Mammary epithelial cell (primary cell): Measurements from ENCODE around the gene EDDM13.

Experiments
- EZH2 ChIP-seq: IDR thresholded peaks from 2 replicates; pipeline ENCODE4 v1.6.1; 2012; ENCODE audit warnings: low read length, inconsistent platforms, borderline replicate concordance
- TF ChIP-seq, protein P1 (sequence below), 2 donors: IDR thresholded peaks in 1 of 2; conservative IDR thresholded peaks in 1 of 2; 2 replicates each; pipeline ENCODE4 v1.5.1; 2011 to 2012; ENCODE audit warnings: inconsistent platforms in 2 of 2, low read length in 2 of 2, mild to moderate bottlenecking in 2 of 2, control low read depth in 1 of 2, low read depth in 1 of 2; ENCODE audit not compliant: insufficient read depth in 1 of 2; ENCODE audit errors: extremely low read depth in 1 of 2

DNA sequence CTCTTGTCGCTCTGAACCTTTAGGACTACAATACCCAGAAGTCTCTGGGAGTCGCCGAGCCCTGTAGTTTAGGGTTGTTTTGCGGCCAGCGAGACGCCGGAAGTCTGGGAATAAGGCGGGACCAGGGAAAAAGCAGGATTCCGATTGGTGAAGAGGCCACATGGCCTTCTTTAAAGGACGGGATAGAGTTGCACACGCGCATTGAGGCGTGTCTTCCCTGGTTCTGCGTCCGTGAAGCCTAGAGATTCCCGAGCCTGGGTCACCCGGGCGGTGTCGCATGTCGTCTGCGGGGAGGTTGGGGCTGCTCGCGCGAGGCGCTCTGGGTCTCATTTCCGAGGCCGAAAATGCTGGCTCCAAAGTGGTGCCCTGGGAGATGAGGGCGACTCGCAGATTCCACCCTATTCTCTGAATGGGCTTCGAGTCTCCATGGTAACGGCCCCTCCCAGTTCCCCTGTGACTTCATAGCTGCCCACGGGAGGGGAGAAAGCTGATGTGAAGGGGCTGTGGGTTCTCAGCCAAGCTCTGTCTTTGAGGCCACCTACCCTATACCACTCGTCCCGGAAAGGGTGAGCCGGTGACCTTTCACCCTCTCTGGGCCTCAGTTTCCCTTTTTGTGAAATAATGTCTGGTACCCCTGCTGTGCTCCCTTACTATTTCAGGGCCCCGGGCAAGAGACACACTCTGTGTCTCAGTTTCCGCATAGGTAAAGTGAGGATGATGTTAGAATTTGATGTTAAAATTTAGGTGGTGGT lies 42.7 kb downstream of the EDDM13 start:
- TF ChIP-seq EZH2 = no peak
- TF ChIP-seq, protein P1, sequence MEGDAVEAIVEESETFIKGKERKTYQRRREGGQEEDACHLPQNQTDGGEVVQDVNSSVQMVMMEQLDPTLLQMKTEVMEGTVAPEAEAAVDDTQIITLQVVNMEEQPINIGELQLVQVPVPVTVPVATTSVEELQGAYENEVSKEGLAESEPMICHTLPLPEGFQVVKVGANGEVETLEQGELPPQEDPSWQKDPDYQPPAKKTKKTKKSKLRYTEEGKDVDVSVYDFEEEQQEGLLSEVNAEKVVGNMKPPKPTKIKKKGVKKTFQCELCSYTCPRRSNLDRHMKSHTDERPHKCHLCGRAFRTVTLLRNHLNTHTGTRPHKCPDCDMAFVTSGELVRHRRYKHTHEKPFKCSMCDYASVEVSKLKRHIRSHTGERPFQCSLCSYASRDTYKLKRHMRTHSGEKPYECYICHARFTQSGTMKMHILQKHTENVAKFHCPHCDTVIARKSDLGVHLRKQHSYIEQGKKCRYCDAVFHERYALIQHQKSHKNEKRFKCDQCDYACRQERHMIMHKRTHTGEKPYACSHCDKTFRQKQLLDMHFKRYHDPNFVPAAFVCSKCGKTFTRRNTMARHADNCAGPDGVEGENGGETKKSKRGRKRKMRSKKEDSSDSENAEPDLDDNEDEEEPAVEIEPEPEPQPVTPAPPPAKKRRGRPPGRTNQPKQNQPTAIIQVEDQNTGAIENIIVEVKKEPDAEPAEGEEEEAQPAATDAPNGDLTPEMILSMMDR (conservative IDR thresholded peaks at IDR 0.05 in 1 of 2, IDR thresholded peaks at IDR 0.05 in 1 of 2; ENCODE audit: extremely low read depth in 1 of 2, insufficient read depth in 1 of 2, low read depth in 1 of 2, low read length in 2 of 2) = no peak
